Measurements from ENCODE around the gene LNP1.

The LNP1 gene

GRCh38 chr3:100360757-100361496 is 40.4 kb upstream of the LNP1 start:
- H3K36me3 ChIP-seq (ENCODE audit: low read length): peaks cover 13% of the 10 kb centered on the region; the same call in 1 of the 2 replicates
- 0 out of 2 replicates have a peak, but pooled peaks cover 6% of the 10 kb centered on the region for H3F3A ChIP-seq (ENCODE audit: insufficient read depth)
- H3K27me3 ChIP-seq (ENCODE audit: low read length): no peaks in the 10 kb centered on the region
- no peak overlapping the region for H3K27ac ChIP-seq (ENCODE audit: low read depth, low read length)
- no peaks in the 10 kb centered on the region for H4K20me1 ChIP-seq (ENCODE audit: low read depth, low read length)
- no peak overlapping the region for H3K4me2 ChIP-seq (ENCODE audit: low read depth, low read length, poor library complexity, severe bottlenecking)
- H3K79me2 ChIP-seq (ENCODE audit: insufficient read depth, low read length): no peaks in the 10 kb centered on the region
- H3K9me2 ChIP-seq (replicated peaks; ENCODE audit: insufficient read depth, low read length): no peaks in the 10 kb centered on the region
- H3K9me3 ChIP-seq (ENCODE audit: insufficient read depth, low read length): no peaks in the 10 kb centered on the region
- H3K9ac ChIP-seq (ENCODE audit: low read length): no peak overlapping the region
- H2AFZ ChIP-seq (ENCODE audit: low read depth, low read length, severe bottlenecking): no peak overlapping the region
- no peak for TF ChIP-seq EZH2phosphoT487 (conservative IDR thresholded peaks at IDR 0.05; ENCODE audit: low read length)
- TF ChIP-seq, protein P1, sequence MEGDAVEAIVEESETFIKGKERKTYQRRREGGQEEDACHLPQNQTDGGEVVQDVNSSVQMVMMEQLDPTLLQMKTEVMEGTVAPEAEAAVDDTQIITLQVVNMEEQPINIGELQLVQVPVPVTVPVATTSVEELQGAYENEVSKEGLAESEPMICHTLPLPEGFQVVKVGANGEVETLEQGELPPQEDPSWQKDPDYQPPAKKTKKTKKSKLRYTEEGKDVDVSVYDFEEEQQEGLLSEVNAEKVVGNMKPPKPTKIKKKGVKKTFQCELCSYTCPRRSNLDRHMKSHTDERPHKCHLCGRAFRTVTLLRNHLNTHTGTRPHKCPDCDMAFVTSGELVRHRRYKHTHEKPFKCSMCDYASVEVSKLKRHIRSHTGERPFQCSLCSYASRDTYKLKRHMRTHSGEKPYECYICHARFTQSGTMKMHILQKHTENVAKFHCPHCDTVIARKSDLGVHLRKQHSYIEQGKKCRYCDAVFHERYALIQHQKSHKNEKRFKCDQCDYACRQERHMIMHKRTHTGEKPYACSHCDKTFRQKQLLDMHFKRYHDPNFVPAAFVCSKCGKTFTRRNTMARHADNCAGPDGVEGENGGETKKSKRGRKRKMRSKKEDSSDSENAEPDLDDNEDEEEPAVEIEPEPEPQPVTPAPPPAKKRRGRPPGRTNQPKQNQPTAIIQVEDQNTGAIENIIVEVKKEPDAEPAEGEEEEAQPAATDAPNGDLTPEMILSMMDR (IDR thresholded peaks at IDR 0.05; ENCODE audit: insufficient read depth, low read length, poor library complexity, severe bottlenecking): no peak
- H3K4me3 ChIP-seq (ENCODE audit: insufficient read depth, low read length, poor library complexity, severe bottlenecking): no peak overlapping the region

- no peak overlapping the region for H3K27ac ChIP-seq (ENCODE audit: low read depth, low read length)
- H3K27me3 ChIP-seq (ENCODE audit: low read length): no peaks in the 10 kb centered on the region
- H3K4me2 ChIP-seq (ENCODE audit: low read depth, low read length, poor library complexity, severe bottlenecking): no peak overlapping the region
- H3K79me2 ChIP-seq (ENCODE audit: insufficient read depth, low read length): no peaks in the 10 kb centered on the region
- H3K9ac ChIP-seq (ENCODE audit: low read length): no peak overlapping the region
- no peaks in the 10 kb centered on the region for H3K9me2 ChIP-seq (replicated peaks; ENCODE audit: insufficient read depth, low read length)
- peaks cover 18% of the 10 kb centered on the region; the same call in 1 of the 2 replicates for H3K36me3 ChIP-seq (ENCODE audit: low read length)
- no peaks in the 10 kb centered on the region for H4K20me1 ChIP-seq (ENCODE audit: low read depth, low read length)
- TF ChIP-seq, protein P1 (IDR thresholded peaks at IDR 0.05; ENCODE audit: insufficient read depth, low read length, poor library complexity, severe bottlenecking): no peak
- no peak for TF ChIP-seq EZH2phosphoT487 (conservative IDR thresholded peaks at IDR 0.05; ENCODE audit: low read length)
- H3K4me3 ChIP-seq (ENCODE audit: insufficient read depth, low read length, poor library complexity, severe bottlenecking): no peak overlapping the region
- 0 out of 2 replicates have a peak, but pooled peaks cover 12% of the 10 kb centered on the region for H3F3A ChIP-seq (ENCODE audit: insufficient read depth)
- no peaks in the 10 kb centered on the region for H3K9me3 ChIP-seq (ENCODE audit: insufficient read depth, low read length)
- H2AFZ ChIP-seq (ENCODE audit: low read depth, low read length, severe bottlenecking): no peak overlapping the region
Observed at GRCh38 chr3:100361897-100362296, 39.4 kb upstream of the LNP1 start.

DNA sequence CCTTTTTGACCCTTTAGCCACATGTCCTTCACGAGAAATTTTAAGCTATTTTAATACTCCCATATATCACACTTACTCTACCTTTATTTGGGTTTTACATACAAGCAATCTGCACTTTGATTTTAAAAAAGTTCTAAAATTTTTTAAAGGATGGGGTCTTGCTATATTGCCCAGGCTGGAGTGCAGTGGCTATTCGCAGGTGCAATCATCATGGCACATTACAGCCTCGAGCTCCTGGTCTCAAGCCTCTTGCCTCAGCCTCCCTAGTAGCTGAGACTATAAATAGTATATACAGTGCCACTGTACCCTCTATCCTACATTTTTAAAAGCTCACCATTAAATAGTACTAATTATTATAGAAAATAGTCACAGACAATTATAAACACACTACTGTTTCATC is 36.9 kb upstream of the LNP1 start:
- Histone ChIP-seq H3F3A (ENCODE audit: insufficient read depth) (0 out of 2 replicates have a peak, but pooled peaks cover 12% of the 10 kb centered on the region), H3K27ac (ENCODE audit: low read depth, low read length) (no peak overlapping the region), H3K36me3 (ENCODE audit: low read length) (peaks cover 18% of the 10 kb centered on the region; the same call in 1 of the 2 replicates), H3K9me2 (replicated peaks; ENCODE audit: insufficient read depth, low read length) (no peaks in the 10 kb centered on the region), H3K27me3 (ENCODE audit: low read length) (no peaks in the 10 kb centered on the region), H3K9me3 (ENCODE audit: insufficient read depth, low read length) (no peaks in the 10 kb centered on the region), H3K79me2 (ENCODE audit: insufficient read depth, low read length) (no peaks in the 10 kb centered on the region), H3K9ac (ENCODE audit: low read length) (no peak overlapping the region), H3K4me3 (ENCODE audit: insufficient read depth, low read length, poor library complexity, severe bottlenecking) (no peak overlapping the region), H3K4me2 (ENCODE audit: low read depth, low read length, poor library complexity, severe bottlenecking) (no peak overlapping the region), H2AFZ (ENCODE audit: low read depth, low read length, severe bottlenecking) (no peak overlapping the region), H4K20me1 (ENCODE audit: low read depth, low read length) (no peaks in the 10 kb centered on the region)
- no peak for TF ChIP-seq EZH2phosphoT487 (conservative IDR thresholded peaks at IDR 0.05; ENCODE audit: low read length)
- TF ChIP-seq, protein P1 (IDR thresholded peaks at IDR 0.05; ENCODE audit: insufficient read depth, low read length, poor library complexity, severe bottlenecking): no peak

All from SU-DHL-6 (cell line).